ENCODE measurements around the gene IFNAR1.

IFNAR1 gene

DNA sequence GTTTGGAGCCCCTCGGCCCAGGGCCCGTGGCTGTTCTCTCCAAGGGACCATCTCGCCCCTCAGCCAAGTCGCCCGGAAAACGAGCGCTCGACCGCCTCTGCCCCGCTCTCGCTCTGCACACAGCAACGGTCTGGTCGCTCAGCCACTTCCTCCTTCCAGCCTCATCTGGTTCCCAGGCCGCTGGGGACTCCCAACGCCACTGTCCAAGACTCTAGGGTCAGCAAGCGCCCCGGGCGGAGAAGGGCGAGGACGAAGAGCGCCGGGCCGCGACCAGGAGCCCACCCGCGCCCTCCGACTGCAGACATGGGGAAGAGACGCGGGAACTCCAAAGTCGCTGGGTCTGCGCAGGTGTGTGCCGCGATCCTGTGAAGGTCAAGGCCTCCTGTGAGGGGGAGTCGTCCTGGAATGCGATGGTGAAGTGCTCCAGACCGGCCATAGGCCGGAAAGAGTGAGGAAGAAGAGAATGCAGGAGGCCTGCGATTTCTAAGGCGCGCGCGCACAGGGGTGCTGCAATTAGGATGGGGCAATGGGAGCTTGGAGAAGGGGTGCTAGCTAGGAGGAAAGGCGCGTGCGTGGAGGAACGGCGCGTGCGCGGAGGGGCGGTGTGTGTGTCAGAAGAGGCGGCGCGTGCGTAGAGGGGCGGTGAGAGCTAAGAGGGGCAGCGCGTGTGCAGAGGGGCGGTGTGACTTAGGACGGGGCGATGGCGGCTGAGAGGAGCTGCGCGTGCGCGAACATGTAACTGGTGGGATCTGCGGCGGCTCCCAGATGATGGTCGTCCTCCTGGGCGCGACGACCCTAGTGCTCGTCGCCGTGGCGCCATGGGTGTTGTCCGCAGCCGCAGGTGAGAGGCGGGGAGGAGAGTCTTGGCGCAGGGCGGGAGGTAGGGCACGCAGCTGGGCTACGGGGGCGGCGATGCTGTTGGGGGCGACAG, at the start of gene IFNAR1:
IFNAR1 (plus strand) TSS at position 680 of the 931 bp plus-strand sequence; CDS start at position 766, 86 bp downstream.
- peak; percentile 100 for DNase-seq

- no peak for DNase-seq
Observed at GRCh38 chr21:33278721-33279120, 46.0 kb upstream of the IFNAR1 start.

- DNase-seq = no peak
Observed at GRCh38 chr21:33279330-33279820, 45.4 kb upstream of the IFNAR1 start.

DNA sequence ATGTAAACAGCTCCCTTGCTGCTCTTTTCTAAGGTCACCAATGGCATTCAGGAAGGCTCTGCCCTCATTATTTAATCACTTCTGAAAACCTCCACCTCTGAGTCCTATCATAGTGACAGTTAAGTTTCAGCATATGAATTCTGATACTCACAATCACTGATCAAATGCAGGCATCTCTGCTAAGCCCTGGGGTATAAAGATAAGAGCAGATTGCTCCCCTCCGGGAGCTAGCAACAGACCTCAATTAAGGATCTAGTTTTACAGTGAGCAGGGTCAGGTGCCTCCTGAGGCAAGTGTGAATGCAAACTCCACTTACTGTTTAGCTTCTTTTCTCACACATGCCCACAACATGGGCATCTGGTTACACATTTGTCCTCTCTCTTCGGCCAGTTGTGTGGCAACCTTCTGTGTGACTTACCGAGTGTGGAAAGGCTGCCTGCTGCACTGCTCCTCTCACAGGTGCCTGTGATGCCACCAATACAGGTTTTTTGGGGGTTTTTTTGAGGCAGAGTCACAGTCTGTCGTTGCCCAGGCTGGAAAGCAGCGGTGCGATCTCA, 43.6 kb upstream of the IFNAR1 start:
- DNase-seq = no peak

DNA sequence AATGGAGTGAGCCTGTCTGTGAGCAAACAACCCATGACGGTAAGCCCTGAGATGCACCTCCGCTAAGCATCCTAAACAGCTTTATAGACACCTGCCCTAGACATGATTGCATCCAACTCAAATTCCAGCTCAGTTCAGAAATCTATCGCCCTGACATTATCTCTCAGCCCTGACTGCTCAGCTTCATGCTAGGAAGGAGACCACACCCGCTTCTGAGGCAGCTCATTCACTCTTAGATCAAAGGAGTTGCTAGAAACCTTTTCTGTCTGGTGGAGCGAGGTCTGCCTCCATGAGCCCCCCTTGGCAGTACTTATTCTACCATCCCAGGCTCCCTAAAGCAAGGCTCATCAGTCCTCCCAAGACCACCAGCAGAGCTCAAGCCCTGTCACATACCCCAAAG, 41.6 kb upstream of the IFNAR1 start:
- no peak for DNase-seq

- DNase-seq = no peak
Observed at GRCh38 chr21:33286076-33286475, 38.7 kb upstream of the IFNAR1 start.

GRCh38 chr21:33286600-33287456, 37.9 kb upstream of the IFNAR1 start:
- no peak for DNase-seq

DNA sequence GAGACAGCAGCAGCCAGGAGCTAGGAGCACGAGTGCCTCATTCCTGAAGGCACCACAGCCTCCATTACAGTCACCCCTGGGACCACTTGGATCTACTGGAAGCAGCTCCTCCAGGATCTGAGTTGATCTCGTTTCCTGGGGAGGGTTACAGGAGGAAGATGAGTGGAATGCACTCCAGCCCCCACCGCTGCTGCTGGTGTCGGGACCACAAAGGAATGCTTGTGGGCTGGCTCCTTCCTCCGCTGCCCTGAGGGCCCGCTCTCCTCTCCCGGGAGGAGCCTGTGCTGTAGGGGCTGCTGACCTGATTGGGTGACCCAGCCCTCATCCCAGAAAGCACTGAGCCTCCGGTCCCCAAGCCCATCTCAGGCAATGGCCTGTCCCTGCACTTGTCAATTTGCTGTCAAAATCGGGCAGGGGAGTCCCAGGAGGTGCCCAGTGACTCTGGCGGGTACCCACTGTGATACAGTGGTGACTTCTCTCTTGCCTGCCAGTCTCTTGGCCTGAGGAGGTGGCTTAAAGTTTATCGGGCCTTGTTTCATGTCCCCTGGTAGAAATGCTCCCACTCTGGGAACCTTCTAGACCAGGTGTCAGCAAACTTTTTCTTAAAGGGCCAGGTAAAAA, 35.5 kb upstream of the IFNAR1 start:
- DNase-seq = no peak

GRCh38 chr21:33290441-33290840, 34.3 kb upstream of the IFNAR1 start:
- no peak for DNase-seq

- no peak for DNase-seq
Observed at GRCh38 chr21:33291686-33292085, 33.1 kb upstream of the IFNAR1 start.

DNA sequence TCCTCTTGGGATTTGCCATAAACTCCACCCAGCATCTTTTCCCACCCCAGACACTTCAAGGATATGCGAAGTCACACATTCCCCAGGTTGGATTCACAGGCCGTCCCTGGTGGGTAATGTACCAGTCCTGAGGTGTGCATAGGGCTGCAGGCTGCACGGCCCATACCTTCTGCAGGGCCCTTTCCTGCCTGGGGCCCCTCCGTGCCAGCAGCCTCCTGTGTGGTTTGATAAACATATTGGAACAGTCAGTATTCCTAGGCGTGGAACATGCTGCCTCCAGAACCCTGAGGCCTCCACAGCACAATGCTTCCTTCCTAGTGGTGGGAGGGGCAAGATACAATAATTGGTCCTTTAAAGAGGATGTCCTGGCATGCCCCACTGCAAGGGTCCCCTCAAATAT, 32.0 kb upstream of the IFNAR1 start:
- DNase-seq = no peak

DNA sequence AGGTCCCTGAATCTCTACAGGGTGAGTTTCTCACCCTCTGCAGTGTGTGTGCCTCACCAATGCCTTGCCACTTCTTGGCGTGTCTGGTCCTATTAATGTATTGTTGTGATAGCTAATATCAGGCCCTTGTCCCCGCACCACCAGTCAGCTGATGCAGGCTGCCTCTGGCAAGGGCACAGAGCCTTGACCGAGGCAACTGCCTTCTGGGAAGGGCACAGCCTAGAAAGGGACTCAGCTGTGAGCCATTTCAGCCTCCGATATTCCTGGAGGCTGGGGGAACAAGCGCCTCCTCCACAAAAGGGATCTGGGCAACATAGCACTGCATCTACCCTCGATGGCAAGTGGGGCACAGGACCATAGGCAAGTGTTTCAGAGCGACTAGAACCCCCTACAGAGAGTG, 31.6 kb upstream of the IFNAR1 start:
- no peak for DNase-seq

DNA sequence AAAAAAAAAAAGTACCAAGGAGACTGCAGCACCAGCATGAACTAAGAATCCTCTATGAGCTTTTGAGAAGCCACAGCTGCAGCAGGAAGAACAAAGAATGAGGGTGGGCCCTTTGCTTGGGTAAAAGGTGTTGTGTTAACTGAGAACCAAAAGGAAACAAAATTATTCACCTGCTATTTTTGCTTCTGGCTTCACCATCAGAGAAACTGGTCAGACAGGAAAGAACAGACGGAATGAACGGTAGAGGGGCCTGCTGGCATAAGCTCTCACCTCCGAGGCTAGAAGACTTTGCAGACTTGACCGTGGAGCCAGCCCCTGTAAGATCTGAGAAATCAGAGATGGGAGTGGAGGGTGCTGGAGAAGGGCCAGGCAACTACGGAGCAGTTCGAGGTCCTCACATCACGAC, 31.0 kb upstream of the IFNAR1 start:
- DNase-seq = peak; percentile 41

DNA sequence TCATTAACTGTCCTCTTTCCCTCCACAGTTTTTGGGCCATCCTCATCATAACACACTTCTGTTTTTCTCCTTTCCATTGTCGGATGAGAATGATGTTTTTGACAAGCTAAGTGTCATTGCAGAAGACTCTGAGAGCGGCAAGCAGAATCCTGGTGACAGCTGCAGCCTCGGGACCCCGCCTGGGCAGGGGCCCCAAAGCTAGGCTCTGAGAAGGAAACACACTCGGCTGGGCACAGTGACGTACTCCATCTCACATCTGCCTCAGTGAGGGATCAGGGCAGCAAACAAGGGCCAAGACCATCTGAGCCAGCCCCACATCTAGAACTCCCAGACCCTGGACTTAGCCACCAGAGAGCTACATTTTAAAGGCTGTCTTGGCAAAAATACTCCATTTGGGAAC, 28.6 kb upstream of the IFNAR1 start:
- no peak for DNase-seq

- peak; percentile 67 for DNase-seq
Observed at GRCh38 chr21:33299181-33299752, 25.5 kb upstream of the IFNAR1 start.

DNA sequence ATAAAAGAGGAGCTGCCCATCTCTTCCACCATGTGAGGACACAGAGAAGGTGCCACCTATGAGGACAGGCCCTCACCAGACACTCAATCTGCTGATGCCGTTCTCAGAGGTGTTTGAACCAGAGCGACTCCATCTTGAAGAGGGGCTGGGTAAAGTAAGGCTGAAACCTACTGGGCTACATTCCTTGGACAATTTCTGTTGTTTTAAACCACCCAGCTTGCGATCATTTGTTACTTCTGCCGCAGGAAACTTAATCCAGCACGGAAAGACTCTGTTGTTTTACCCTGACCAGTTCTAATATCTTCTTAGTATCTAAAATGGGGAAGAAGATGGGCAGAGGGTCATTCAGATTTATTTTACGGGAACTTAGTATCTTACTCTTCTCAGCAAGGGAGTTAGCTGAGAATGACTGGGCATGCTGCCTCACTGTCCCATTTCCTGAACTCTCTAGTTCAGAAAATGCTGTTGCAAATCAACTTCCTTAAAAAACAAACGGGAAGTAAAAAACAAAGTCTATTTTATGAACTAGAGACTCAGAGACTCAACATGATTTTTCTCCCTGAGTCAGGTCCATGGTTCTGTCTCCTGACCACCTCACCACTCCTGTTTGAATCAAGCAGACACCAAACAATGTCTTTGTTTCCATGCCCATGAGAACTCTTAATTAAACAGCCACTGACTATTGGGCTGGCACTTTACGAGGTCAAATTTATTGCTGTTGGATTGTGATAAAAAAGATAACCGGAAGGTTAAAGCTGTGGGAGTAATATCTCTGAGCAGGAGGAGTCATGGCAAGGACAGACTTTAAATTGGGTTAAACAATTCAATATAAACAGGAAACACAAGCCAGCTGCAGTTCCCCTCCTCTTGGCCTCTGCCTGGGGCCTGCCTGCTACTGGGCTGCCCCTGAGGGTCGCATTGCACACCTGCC, 23.8 kb upstream of the IFNAR1 start:
- DNase-seq = no peak

GRCh38 chr21:33301632-33302002, 23.2 kb upstream of the IFNAR1 start:
- no peak for DNase-seq

DNA sequence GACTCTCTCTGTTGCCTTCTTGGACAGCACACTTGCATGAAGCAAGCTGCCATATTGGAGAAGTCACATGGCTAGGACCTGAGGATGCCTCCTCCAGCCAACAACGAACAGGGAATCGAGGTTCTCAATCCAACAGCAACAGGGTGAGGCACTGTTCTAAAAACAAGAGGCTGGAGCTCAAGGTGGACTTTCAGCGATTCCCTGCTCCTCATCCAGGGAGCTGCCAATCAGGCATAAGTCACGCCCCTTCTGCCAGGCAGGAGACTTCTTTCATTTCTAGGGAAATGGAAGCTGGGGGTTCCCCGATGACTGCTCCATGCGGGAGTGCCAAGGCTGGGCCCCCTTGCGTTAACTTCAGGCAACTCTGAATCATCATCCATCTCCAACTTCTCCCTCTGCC, 22.7 kb upstream of the IFNAR1 start:
- no peak for DNase-seq

GRCh38 chr21:33302796-33303195, 22.0 kb upstream of the IFNAR1 start:
- no peak for DNase-seq

GRCh38 chr21:33305344-33305671, 19.5 kb upstream of the IFNAR1 start:
- DNase-seq = no peak

- no peak for DNase-seq
Observed at GRCh38 chr21:33305938-33306337, 18.8 kb upstream of the IFNAR1 start.

All from CD4-positive, alpha-beta T cell treated with Interleukin-6 for 4 hours (primary cell).